Measurements from ENCODE around the gene NUDT22.

- TF ChIP-seq POLR2AphosphoS5 (IDR thresholded peaks at IDR 0.05) (no peak), CTCF (IDR thresholded peaks at IDR 0.05 in 8 of 11, conservative IDR thresholded peaks at IDR 0.05 in 3 of 11) (no peak)
Observed at GRCh38 chr11:64262271-64263002, 36.4 kb downstream of the NUDT22 start.

Data from spleen (tissue), 7 donors.